ENCODE data around the gene ZSWIM6. TPM values are rescaled to one million over a fixed set of nuclear protein-coding genes. Genes with fewer than 3 reads are reported as not detected.

The ZSWIM6 gene
- total and polyA plus RNA-seq, 2 experiments from 2014 or later, result 9.0 to 12.7 TPM

- Histone ChIP-seq H3K9me2 (replicated peaks; ENCODE audit: insufficient read depth) (no peaks in the 10 kb centered on the region), H4K20me1 (ENCODE audit: insufficient read depth, poor library complexity, severe bottlenecking) (no peaks in the 10 kb centered on the region), H3K4me1 (ENCODE audit: insufficient read depth) (peaks cover 4% of the 10 kb centered on the region), H3K27me3 (no peaks in the 10 kb centered on the region), H3K79me2 (no peaks in the 10 kb centered on the region), H3K36me3 (replicated peaks; ENCODE audit: insufficient read depth, low read depth) (no peaks in the 10 kb centered on the region), H3K4me3 (no peak overlapping the region), H3K27ac (no peak overlapping the region), H3K4me2 (no peak overlapping the region), H2AFZ (no peak overlapping the region), H3K9me3 (ENCODE audit: low read depth) (no peaks in the 10 kb centered on the region)
- DNase-seq (ENCODE audit: low spot score), result no peak
- TF ChIP-seq EZH2 (IDR thresholded peaks at IDR 0.05; ENCODE audit: borderline replicate concordance) (no peak), CTCF (IDR thresholded peaks at IDR 0.05; ENCODE audit: poor library complexity) (no peak), EZH2phosphoT487 (IDR thresholded peaks at IDR 0.05; ENCODE audit: low read depth, severe bottlenecking, unreplicated experiment) (no peak)
- WGBS (ENCODE audit: low lambda C conversion rate, missing lambda C conversion rate), result 77% methylated on average over 7 of the region's 7 CpGs
Observed at GRCh38 chr5:61289669-61290306, 42.3 kb upstream of the ZSWIM6 start.

GRCh38 chr5:61290791-61291210 lies 41.3 kb upstream of the ZSWIM6 start:
- TF ChIP-seq CTCF (IDR thresholded peaks at IDR 0.05; ENCODE audit: poor library complexity) (no peak), EZH2phosphoT487 (IDR thresholded peaks at IDR 0.05; ENCODE audit: low read depth, severe bottlenecking, unreplicated experiment) (no peak), EZH2 (IDR thresholded peaks at IDR 0.05; ENCODE audit: borderline replicate concordance) (no peak)
- WGBS (ENCODE audit: low lambda C conversion rate, missing lambda C conversion rate), result 78% methylated on average over 4 of the region's 4 CpGs

GRCh38 chr5:61292062-61292657 lies 39.9 kb upstream of the ZSWIM6 start:
- DNase-seq (ENCODE audit: low spot score), result no peak
- no peaks in the 10 kb centered on the region for H4K20me1 ChIP-seq (ENCODE audit: insufficient read depth, poor library complexity, severe bottlenecking)

More at GRCh38 chr5:61290791-61291210, 41.3 kb upstream of the ZSWIM6 start:
- no peak overlapping the region for H3K27ac ChIP-seq
- H4K20me1 ChIP-seq (ENCODE audit: insufficient read depth, poor library complexity, severe bottlenecking), result no peaks in the 10 kb centered on the region
- no peaks in the 10 kb centered on the region for H3K79me2 ChIP-seq
- no peak for DNase-seq (ENCODE audit: low spot score)
- H3K4me3 ChIP-seq, result no peak overlapping the region
- H3K27me3 ChIP-seq, result no peaks in the 10 kb centered on the region
- no peak overlapping the region for H2AFZ ChIP-seq
- no peaks in the 10 kb centered on the region for H3K9me3 ChIP-seq (ENCODE audit: low read depth)
- no peaks in the 10 kb centered on the region for H3K36me3 ChIP-seq (replicated peaks; ENCODE audit: insufficient read depth, low read depth)
- H3K4me2 ChIP-seq, result no peak overlapping the region
- no peaks in the 10 kb centered on the region for H3K9me2 ChIP-seq (replicated peaks; ENCODE audit: insufficient read depth)
- peaks cover 4% of the 10 kb centered on the region for H3K4me1 ChIP-seq (ENCODE audit: insufficient read depth)

More at GRCh38 chr5:61292062-61292657, 39.9 kb upstream of the ZSWIM6 start:
- Histone ChIP-seq H3K79me2 (no peaks in the 10 kb centered on the region), H3K4me2 (no peak overlapping the region), H3K4me1 (ENCODE audit: insufficient read depth) (peaks cover under 1% of the 10 kb centered on the region), H3K9me2 (replicated peaks; ENCODE audit: insufficient read depth) (no peaks in the 10 kb centered on the region), H3K9me3 (ENCODE audit: low read depth) (no peaks in the 10 kb centered on the region), H3K36me3 (replicated peaks; ENCODE audit: insufficient read depth, low read depth) (no peaks in the 10 kb centered on the region), H2AFZ (no peak overlapping the region), H3K27me3 (no peaks in the 10 kb centered on the region), H3K27ac (no peak overlapping the region), H3K4me3 (no peak overlapping the region)
- 71% methylated on average over 7 of the region's 7 CpGs for WGBS (ENCODE audit: low lambda C conversion rate, missing lambda C conversion rate)
- TF ChIP-seq EZH2phosphoT487 (IDR thresholded peaks at IDR 0.05; ENCODE audit: low read depth, severe bottlenecking, unreplicated experiment) (no peak), EZH2 (IDR thresholded peaks at IDR 0.05; ENCODE audit: borderline replicate concordance) (no peak), CTCF (IDR thresholded peaks at IDR 0.05; ENCODE audit: poor library complexity) (no peak)
